Tongue (tissue), 2 donors: ENCODE results near the gene HDAC4. TPM values are rescaled to one million over a fixed set of nuclear protein-coding genes. Genes with fewer than 3 reads are reported as not detected.

Experiments used
- DNase-seq: peaks from one replicate; pipeline ENCODE4 v3.0.0-alpha.2; 2015
- total RNA-seq: library from RNA; depleted of rRNA; stranded (reverse); fragments of >200 nt; gene quantifications from one replicate; pipeline ENCODE4 v1.2.3, GENCODE V29; 2014

The HDAC4 gene
- total RNA-seq, 1 donor from 2014 or later, result 34.2 TPM

GRCh38 chr2:239025951-239026461 is 374.8 kb downstream of the HDAC4 start:
- no peak for DNase-seq

- DNase-seq, result peak; percentile 28
Measured at GRCh38 chr2:239025096-239025801, 375.6 kb downstream of the HDAC4 start.

GRCh38 chr2:239024226-239024625 is 376.6 kb downstream of the HDAC4 start:
- DNase-seq, result no peak

GRCh38 chr2:239022437-239023260 is 378.2 kb downstream of the HDAC4 start:
- DNase-seq, result no peak

GRCh38 chr2:239021651-239022436 is 379.0 kb downstream of the HDAC4 start:
- DNase-seq, result no peak

- DNase-seq, result no peak
Measured at GRCh38 chr2:239021224-239021623, 379.6 kb downstream of the HDAC4 start.

- DNase-seq, result no peak
Measured at GRCh38 chr2:239020541-239021041, 380.2 kb downstream of the HDAC4 start.

GRCh38 chr2:239019183-239019581 is 381.6 kb downstream of the HDAC4 start:
- no peak for DNase-seq

GRCh38 chr2:239018271-239019182 is 382.3 kb downstream of the HDAC4 start:
- no peak for DNase-seq

GRCh38 chr2:239017491-239018098 is 383.2 kb downstream of the HDAC4 start:
- DNase-seq, result no peak

- no peak for DNase-seq
Measured at GRCh38 chr2:239015901-239016675, 384.7 kb downstream of the HDAC4 start.

- DNase-seq, result peak; percentile 48
Measured at GRCh38 chr2:239015218-239015900, 385.5 kb downstream of the HDAC4 start.

- no peak for DNase-seq
Measured at GRCh38 chr2:239014458-239015217, 386.2 kb downstream of the HDAC4 start.

GRCh38 chr2:239013678-239013976 is 387.2 kb downstream of the HDAC4 start:
- no peak for DNase-seq

GRCh38 chr2:239012936-239013677 is 387.7 kb downstream of the HDAC4 start:
- no peak for DNase-seq

GRCh38 chr2:239012228-239012627 is 388.6 kb downstream of the HDAC4 start:
- no peak for DNase-seq

- no peak for DNase-seq
Measured at GRCh38 chr2:239009589-239009961, 391.2 kb downstream of the HDAC4 start.
